K562 treated with DMSO at 1 percent for 12 hours (cell line): ENCODE data around the gene GUCA2A. TPM values are rescaled to one million over a fixed set of nuclear protein-coding genes. Genes with fewer than 3 reads are reported as not detected.

Experiments
- total RNA-seq: library from RNA; unstranded; fragments of 300-600 nt; gene quantifications from 2 replicates; pipeline ENCODE4 v1.2.3, GENCODE V29; 2022; ENCODE audit not compliant: insufficient read depth

The GUCA2A gene, protein sequence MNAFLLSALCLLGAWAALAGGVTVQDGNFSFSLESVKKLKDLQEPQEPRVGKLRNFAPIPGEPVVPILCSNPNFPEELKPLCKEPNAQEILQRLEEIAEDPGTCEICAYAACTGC
- not detected in 2 replicates for total RNA-seq

DNA sequence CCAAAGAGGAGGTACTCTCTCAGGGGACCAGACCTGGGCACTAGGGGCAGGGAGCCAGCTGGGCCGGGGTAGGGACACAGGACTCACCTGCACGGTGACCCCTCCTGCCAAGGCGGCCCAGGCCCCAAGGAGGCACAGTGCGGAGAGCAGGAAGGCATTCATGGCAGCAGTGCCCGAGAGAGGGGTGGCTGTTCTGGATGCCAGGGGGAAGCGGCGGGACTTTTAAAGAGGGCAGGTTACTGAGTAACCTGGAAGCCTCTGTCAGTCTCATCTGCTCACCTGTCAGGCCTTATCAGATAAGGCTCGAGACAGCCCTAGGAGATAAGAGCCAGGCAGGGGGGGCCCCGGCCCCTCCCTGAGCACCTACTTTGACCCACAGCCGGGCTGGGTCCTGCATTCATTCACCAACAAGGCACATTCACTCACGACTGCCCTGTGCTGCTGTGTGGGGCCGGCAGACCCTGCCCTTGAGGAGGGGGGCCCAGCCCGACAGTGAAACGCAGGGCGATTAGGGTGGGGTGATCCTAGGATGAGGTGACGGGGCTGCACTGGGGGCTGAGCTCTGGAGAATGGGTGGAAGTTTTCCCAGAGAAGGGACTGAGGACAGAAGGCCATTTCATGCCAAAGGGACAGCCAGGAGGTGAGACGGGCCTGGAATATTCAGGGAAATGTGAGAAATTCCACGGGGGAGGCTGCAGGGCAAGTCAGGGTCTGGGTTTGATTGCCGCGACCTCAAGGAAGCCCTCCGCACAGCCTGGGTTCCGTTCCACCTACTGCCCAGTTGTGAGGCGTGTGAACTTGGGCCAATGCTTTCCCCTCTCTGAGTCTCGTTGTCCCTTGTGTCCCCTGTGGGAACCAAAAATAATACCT lies at the start of gene GUCA2A:
TSS of gene GUCA2A (minus strand) at position 195 of the 870 bp plus-strand sequence. CDS start at position 162, 33 bp downstream.

DNA sequence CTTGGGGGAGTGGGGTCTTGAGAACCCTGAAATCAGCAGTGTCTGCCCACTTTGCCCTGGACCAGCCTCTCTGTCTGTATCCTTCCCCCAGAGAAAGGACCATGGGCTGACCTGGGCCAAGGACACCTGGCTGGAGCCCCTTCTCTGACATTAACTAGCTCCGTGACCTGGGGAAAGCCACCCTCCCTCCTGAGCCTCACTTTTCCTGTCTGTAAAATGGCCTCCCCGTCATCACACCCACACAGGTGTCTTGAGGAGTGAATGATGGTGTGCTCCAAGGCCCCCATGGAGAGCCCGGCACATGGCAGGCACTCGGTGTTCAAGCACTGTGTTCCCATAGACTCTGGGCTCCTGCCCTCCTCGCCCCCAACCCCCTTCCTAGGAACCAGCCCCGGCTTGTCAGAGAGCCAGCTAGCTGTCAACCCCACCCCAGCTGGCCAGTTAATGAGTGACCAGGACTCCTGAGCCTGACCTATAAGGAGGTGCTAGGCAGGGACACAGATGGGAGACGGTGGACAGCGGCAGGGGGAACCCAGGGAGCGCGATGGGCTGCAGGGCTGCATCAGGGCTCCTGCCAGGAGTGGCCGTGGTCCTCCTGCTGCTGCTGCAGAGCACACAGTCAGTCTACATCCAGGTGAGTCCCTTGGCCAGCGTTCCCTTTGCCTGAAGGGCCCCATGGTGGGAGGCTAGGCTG lies 11.5 kb downstream of the GUCA2A start, which contains the start of gene GUCA2B:
TSS of gene GUCA2B (plus strand) at position 504 of the 694 bp plus-strand sequence. CDS start at position 545, 41 bp downstream.

Other genes starting within 250 kb of the GUCA2A start
- 0.45 and 2.6 TPM in 2 replicates for gene HIVEP3, start 245.8 kb downstream of the GUCA2A start, total RNA-seq
- gene GUCA2B, start 11.3 kb downstream of the GUCA2A start, total RNA-seq = not detected in 2 replicates
- 5.3 and 21.2 TPM in 2 replicates for gene FOXJ3, start 170.5 kb upstream of the GUCA2A start, total RNA-seq
- not detected in 2 replicates for gene RIMKLA, start 216.0 kb upstream of the GUCA2A start, total RNA-seq